ENCODE data around the gene PRICKLE4.
"Not testable (repeated sequence)": the region's sequence is repeated elsewhere in the genome, so short reads cannot be mapped to it uniquely, and the experiment has no call there.

Gene PRICKLE4

GRCh38 chr6:41743406-41744235 is 37.0 kb upstream of the PRICKLE4 start:
- FAIRE-seq, result no peak

GRCh38 chr6:41744236-41744787 is 36.3 kb upstream of the PRICKLE4 start:
- FAIRE-seq, result no peak

More at GRCh38 chr6:41743406-41744235, 37.0 kb upstream of the PRICKLE4 start:
- DNase-seq (ENCODE audit: extremely low spot score, insufficient read length, low read depth), result no peak

GRCh38 chr6:41746107-41746506 is 34.5 kb upstream of the PRICKLE4 start:
- FAIRE-seq, result no peak
- DNase-seq (ENCODE audit: extremely low spot score, insufficient read length, low read depth), result no peak

More at GRCh38 chr6:41744236-41744787, 36.3 kb upstream of the PRICKLE4 start:
- DNase-seq (ENCODE audit: extremely low spot score, insufficient read length, low read depth), result no peak

- no peak for FAIRE-seq
Observed at GRCh38 chr6:41747256-41748101, 33.1 kb upstream of the PRICKLE4 start, which contains the start of gene PGC. Gene PGC (minus strand): TSS chr6:41747397. CDS start chr6:41747334, 63 bp downstream.

DNA sequence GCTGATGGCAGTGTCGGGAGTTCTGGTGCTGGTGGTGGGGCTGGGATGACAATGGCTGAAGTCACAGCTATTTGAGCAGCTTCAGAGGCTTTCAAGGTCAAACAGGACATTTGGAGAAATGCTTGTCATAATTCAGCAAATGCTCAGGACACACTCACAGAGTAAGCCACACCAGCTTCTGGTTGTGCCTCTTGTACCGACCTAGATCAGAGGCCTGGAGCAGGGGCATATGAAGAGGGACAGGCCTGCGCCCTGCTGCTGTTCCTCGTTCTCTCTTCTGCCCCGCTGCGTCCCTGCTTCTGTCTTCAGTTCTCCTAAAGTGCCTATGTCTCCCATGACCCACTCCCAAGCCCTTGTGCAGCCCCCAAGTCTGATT is 32.5 kb upstream of the PRICKLE4 start:
- DNase-seq (ENCODE audit: extremely low spot score, insufficient read length, low read depth) (no peak), FAIRE-seq (no peak)

More at GRCh38 chr6:41747256-41748101, 33.1 kb upstream of the PRICKLE4 start, which contains the start of gene PGC:
- DNase-seq (ENCODE audit: extremely low spot score, insufficient read length, low read depth), result no peak

GRCh38 chr6:41748542-41748941 is 32.0 kb upstream of the PRICKLE4 start:
- FAIRE-seq (no peak), DNase-seq (ENCODE audit: extremely low spot score, insufficient read length, low read depth) (no peak)

DNA sequence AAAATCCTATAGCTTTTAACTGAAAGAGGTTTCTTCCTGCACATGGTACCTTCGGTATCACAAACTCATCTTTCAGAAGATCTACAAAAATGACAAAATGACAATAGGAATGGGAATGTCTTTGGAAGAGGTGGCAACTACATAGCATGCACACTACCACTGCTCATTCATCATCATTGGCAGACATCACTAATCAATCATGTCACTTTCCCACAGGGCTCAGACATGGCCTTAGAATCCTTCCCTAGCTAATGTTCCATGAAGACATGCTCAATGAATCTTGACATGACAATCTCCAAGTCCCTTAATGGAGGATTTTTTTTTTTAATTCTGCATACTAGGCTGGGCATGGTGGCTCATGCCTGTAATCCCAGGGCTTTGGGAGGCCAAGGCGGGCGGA is 30.2 kb upstream of the PRICKLE4 start:
- DNase-seq (ENCODE audit: extremely low spot score, insufficient read length, low read depth) (no peak), FAIRE-seq (no peak)

DNA sequence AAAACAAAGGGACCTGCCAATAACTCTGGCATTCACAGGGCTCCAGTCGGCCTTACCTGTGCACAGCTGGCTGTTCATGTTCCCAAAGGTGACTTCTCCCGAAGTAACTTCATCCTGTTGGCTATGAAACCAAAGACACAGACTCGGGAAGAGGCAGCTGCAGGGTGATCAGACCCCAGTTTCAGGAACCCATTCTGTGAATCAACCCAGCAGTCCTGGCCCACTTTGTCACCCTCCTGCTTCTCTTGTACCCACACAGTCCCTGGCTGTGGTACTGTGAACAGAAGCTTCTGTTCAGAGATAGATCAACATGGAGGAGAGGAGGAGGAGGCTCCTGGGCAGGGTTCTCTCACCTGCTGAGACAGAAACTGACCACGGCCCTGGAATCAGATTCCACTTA is 24.7 kb upstream of the PRICKLE4 start:
- FAIRE-seq (no peak), DNase-seq (ENCODE audit: extremely low spot score, insufficient read length, low read depth) (no peak)

- DNase-seq (ENCODE audit: extremely low spot score, insufficient read length, low read depth), result no peak
- FAIRE-seq, result no peak
Observed at GRCh38 chr6:41756354-41756753, 24.2 kb upstream of the PRICKLE4 start.

DNA sequence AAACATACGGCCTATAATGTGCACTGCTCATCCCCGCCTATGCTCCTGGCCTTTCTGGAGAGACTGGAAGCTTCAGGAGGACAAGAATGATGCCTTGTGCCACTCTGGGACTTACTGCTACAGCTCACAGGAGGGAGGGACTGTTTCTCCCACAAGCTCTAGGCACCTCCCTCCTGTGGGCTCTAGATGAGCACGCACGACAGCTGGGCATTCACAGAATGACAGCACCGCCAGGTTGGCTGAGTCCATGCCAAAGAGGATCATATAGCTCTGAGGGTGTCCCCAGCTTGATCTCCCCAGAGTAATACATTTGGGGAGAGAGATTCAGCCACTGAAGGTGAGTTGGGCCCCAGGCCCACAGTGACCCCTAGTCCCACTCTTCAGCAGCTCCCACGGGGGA is 23.3 kb upstream of the PRICKLE4 start:
- no peak for DNase-seq (ENCODE audit: extremely low spot score, insufficient read length, low read depth)
- no peak for FAIRE-seq

DNA sequence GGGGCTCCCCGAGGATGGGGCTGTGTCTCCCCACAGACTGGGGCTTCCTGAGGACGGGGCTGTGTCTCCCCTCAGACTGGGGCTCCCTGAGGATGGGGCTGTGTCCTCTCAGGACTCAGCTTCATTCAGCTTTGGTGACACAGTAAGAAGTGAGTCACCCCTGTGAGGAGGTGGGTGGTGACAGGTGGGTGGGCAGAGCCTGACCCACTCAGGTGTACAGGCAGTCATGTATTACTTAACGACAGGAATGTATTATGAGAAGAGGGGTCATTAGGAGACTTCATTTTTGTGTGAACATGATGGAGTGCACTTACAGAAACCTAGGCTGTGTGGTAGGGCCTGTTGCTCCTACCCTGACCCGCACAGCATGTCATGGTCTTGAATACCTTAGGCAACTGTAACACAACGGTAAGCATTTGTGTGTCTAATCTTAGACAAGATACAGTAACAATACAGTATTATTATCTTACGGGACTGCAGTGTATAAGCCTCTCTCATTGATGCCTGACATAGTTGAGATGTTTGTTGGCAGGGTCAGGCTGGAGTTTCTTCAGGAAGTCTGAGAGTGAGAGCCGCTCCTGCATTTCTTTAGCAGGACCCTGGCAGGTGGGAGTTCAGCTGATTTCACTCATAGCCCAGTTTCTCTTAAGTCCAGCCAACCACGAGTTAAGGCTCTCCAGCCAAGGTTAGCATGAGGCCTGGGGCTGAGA is 22.5 kb upstream of the PRICKLE4 start:
- FAIRE-seq, result no peak
- no peak for DNase-seq (ENCODE audit: extremely low spot score, insufficient read length, low read depth)

- DNase-seq (ENCODE audit: extremely low spot score, insufficient read length, low read depth), result no peak
- FAIRE-seq, result no peak
Observed at GRCh38 chr6:41758641-41759035, 21.9 kb upstream of the PRICKLE4 start.

GRCh38 chr6:41759106-41759904 is 21.3 kb upstream of the PRICKLE4 start:
- FAIRE-seq, result no peak

GRCh38 chr6:41759905-41760579 is 20.5 kb upstream of the PRICKLE4 start:
- FAIRE-seq (no peak), DNase-seq (ENCODE audit: extremely low spot score, insufficient read length, low read depth) (no peak)

More at GRCh38 chr6:41759106-41759904, 21.3 kb upstream of the PRICKLE4 start:
- DNase-seq (ENCODE audit: extremely low spot score, insufficient read length, low read depth), result no peak

DNA sequence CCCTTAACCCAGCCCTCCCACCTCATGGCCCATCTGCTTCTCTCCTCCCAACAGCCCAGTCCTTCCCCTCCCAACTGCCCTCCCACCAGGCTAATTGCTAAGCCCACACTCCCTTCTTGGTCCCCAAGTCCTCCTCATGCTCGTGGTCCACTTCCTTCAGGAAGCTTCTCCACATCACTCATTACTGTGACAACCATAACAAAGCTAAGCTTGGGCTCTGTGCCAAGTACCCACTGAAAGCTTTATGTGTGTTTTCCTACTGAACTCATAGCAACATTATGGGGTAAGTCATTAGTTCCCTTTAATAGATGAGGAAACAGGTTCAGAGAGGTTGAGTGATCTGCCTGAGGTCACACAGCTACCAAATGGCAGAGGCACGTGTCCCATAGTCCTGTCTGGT is 17.1 kb upstream of the PRICKLE4 start:
- FAIRE-seq, result no peak
- DNase-seq (ENCODE audit: extremely low spot score, insufficient read length, low read depth), result no peak

DNA sequence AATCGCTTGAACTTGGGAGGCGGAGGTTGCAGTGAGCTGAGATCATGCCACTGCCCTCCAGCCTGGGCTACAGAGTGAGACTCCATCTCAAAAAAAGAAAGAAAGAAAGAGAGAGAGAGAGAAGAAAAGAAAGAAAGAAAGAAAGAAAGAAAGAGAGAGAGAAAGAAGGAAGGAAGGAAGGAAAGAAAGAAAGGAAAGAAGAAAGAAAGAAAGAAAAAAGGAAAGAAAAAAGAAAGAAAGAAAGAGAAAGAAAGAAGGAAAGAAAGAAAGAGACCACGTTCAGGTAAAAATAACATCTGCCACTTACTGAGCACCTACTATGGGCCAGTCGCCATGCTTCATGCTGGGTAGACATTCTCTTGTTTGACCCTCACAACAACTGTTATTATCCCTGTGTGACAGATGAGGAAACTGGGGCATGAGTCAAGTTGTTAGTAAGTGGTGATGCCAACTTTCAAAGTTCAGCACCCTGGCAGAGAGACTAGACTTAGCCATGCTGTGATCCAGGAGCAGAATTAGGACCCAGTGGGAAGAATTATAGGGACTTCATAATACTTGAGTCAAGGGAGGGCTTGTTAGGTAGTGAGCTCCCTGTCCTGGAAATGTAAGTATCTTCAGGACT is 14.4 kb upstream of the PRICKLE4 start:
- DNase-seq (ENCODE audit: extremely low spot score, insufficient read length, low read depth); FAIRE-seq: not testable (repeated sequence)

- no peak for FAIRE-seq
- DNase-seq (ENCODE audit: extremely low spot score, insufficient read length, low read depth), result no peak
Observed at GRCh38 chr6:41767112-41767833, 13.3 kb upstream of the PRICKLE4 start.

All from GM18507 (cell line).